AG04450 (cell line): ENCODE data around the gene KAT6B. TPM values are rescaled to one million over a fixed set of nuclear protein-coding genes. Genes with fewer than 3 reads are reported as not detected.

Source experiments
- CTCF ChIA-PET: fragments of 300-600, 350-600 bp; formaldehyde crosslinking; extraction: SDS; loops from one replicate; lab custom pipeline; 2022; ENCODE audit warnings: antibody characterized with exemption, inconsistent platforms; lab: Charles Lee
- POLR2A ChIA-PET: fragments of 350-600 bp; formaldehyde crosslinking; extraction: SDS; loops from one replicate; lab custom pipeline; 2021; ENCODE audit warnings: antibody characterized with exemption, inconsistent platforms; lab: Yijun Ruan, JAX
- DNase-seq: peaks from one replicate; pipeline ENCODE4 v3.0.0-alpha.2; 2011; ENCODE audit warnings: low read depth, low spot score
- H3K27ac ChIP-seq: one replicate; pipeline ENCODE4 v1.5.1; 2012; ENCODE audit warnings: low read depth, low read length, control low read depth
- H3K27me3 ChIP-seq: one replicate; pipeline ENCODE4 v1.6.0; 2012; ENCODE audit warnings: low read length; ENCODE audit not compliant: control insufficient read depth, insufficient read depth
- H3K4me3 ChIP-seq: 2 replicates; pipeline ENCODE4 v1.5.1; 2011; ENCODE audit warnings: mild to moderate bottlenecking, low read depth, low read length, control low read depth
- H3K9me3 ChIP-seq: 2 replicates; pipeline ENCODE4 v1.5.1; 2012; ENCODE audit warnings: low read length; ENCODE audit not compliant: control insufficient read depth, insufficient read depth
- CTCF ChIP-seq: IDR thresholded peaks from 2 replicates; pipeline ENCODE4 v1.5.1; 2011; ENCODE audit warnings: low read depth, low read length, control low read depth, inconsistent platforms
- polyA plus RNA-seq: library from polyadenylated mRNA; depleted of rRNA; stranded (reverse); fragments of >200 nt; gene quantifications from 2 replicates; pipeline ENCODE4 v1.2.3, GENCODE V29; 2011

The KAT6B gene
- polyA plus RNA-seq, 1 experiment, result 10.4 TPM

DNA sequence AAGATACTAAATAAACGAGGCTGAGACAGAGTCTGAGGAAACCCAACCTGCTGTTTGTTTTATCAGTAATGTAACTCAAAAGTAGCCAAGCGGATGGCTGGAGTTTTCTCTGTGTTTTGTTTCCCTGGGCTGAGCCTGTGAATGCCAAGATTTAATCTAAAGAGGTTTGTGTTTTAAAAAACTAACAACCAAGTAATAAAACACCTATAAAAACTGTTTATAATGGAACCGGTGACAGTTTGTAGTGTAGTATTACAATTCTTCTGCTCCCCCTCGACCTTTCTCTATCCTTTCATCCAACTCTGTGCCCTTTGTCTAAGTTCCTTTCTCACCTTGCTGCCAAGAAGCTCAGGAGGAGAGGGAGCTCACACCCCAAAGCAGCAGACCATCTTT is 2.6 kb upstream of the KAT6B start:
- CTCF ChIA-PET, result no interaction called here
- peak overlapping the region; percentile 88; the same call in 1 of the 2 replicates for H3K4me3 ChIP-seq
- POLR2A ChIA-PET, result no interaction called here
- no peak for TF ChIP-seq CTCF
- no peaks in the 10 kb centered on the region for H3K27me3 ChIP-seq
- DNase-seq, result no peak
- no peaks in the 10 kb centered on the region; the same call in 1 of the 2 replicates for H3K9me3 ChIP-seq
- no peak overlapping the region for H3K27ac ChIP-seq

DNA sequence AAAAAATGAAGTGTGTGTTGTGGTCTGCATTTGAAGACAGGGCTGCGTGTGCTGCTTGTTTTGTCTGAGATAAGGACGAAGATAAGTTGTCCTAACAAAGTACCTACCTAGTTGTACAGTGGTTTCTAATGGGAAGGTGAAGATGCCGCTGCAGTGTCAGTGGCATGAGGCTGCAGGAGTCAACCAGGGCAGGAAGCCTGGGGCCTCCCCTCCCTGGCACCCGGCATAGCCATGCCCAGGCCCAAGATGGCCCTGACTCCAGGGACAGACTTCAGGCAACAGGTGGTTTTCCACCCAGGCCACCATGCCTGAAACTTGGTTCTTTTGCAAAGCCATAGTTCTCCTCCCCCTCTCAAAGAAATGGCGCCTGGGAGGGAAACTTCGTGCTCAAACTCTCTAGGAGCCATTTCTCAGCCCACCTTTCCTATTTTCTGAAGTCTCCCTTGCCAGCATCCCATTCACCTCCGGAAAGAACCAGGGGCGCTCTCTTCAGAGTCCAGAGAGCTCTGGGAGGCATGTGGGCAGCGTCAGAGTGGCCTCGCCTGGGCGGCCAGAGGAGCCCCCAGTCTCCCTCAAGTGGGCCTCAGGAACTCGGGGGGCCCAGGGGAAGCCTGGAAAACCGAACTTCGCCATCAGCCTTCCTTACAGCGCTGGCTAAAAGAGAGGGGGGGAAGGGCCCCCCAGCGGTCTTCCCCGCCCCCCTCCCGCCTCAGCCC is 2.1 kb upstream of the KAT6B start:
- DNase-seq, result no peak
- H3K9me3 ChIP-seq, result no peaks in the 10 kb centered on the region; the same call in 1 of the 2 replicates
- TF ChIP-seq CTCF, result no peak
- POLR2A ChIA-PET, result no interaction called here
- H3K4me3 ChIP-seq, result peak overlapping the region; percentile 88
- no peak overlapping the region for H3K27ac ChIP-seq
- no peaks in the 10 kb centered on the region for H3K27me3 ChIP-seq
- CTCF ChIA-PET, result interaction anchor here (0.6 kb wide), 1 partner anchor 55 kb away, joined by 8 read pairs; no protein-coding TSS in a partner anchor

DNA sequence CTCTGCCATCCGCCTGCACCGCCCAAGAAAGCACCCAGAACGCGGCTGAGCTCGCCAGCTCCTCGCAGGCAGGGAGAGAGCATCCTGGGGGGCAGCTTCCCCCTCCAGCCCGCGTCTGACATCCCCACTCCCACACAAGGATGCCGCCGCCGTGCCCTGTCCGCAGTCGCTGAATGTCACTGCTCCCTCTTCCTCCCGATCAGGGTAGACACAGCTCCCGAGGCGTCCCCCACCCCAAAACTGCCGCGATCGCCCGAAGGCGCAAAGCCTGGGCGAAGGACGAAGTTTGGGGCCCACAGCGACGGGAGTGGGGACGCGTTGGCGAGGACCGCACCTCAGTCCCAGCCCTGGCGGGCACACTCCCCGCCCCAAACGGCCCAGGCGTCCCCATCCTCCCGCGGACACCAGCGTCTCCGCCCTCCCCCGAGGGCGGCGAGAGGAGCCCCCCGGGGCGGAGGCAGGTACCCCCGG is 1.5 kb upstream of the KAT6B start:
- H3K27ac ChIP-seq, result peak overlapping the region; percentile 52
- no peaks in the 10 kb centered on the region for H3K27me3 ChIP-seq
- DNase-seq, result no peak
- no peak for TF ChIP-seq CTCF
- ChIA-PET POLR2A (no interaction called here), CTCF (interaction anchor here (0.6 kb wide), 1 partner anchor 56 kb away, joined by 8 read pairs; no protein-coding TSS in a partner anchor)
- H3K4me3 ChIP-seq, result peak overlapping the region; percentile 88
- H3K9me3 ChIP-seq, result no peaks in the 10 kb centered on the region; the same call in 1 of the 2 replicates

DNA sequence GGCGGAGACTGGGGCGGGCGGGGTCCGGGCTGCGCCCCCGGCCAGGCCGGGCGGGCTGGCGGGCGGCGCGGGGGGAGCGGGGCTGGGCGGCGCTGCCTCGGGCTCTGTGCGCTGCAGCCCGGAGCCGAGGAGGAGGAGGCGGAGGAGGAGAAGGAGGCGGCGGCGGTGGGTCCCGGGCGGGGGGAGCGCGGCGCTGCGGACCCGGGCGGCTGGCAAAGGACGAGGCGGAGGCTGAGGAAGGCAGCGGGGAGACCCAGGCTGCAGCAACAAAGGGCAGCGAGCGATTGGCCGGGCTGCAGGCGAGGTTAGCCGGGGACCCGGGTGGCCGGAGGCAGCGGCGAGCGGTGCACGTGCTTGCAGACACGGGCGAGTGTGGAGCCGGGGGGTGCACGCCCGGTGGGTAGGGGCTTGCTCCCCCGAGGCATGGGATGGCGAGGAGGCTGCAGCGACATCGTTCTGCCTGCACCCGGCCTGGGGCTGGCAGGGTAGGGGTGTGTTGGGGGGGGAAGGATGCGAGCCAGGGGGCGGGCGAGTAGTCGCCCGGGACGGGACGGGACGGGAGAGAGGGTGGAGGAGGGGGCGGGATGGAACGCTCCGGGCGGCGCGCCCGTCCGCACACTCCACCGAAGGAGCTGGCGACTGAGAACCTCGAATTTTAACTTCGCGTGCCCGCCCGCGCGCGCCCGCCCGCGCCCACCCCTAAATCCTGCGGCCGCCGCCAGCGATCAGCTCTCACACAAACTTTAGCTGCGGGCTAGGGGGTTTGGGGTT is 844 bp upstream of the KAT6B start:
- DNase-seq, result no peak

More for the DNA sequence above, 844 bp upstream of the KAT6B start:
- no peaks in the 10 kb centered on the region for H3K27me3 ChIP-seq
- peak overlapping the region; percentile 31 for H3K27ac ChIP-seq
- H3K4me3 ChIP-seq, result peak overlapping the region; percentile 88
- no peaks in the 10 kb centered on the region; the same call in 1 of the 2 replicates for H3K9me3 ChIP-seq
- no peak for TF ChIP-seq CTCF
- ChIA-PET CTCF (interaction anchor here (0.6 to 1.1 kb wide), 6 partner anchors 56 to 729 kb away, joined by 3 to 8 read pairs (median 6); no protein-coding TSS in a partner anchor), POLR2A (interaction anchor here (0.6 to 1.7 kb wide), 11 partner anchors 51 to 594 kb away, joined by 3 to 12 read pairs (median 4); no protein-coding TSS in a partner anchor)
